ENCODE measurements around the gene BACH2. TPM values are rescaled to one million over a fixed set of nuclear protein-coding genes. Genes with fewer than 3 reads are reported as not detected.

Gene BACH2
- polyA plus RNA-seq, 2 donors, result 0.24 to 0.26 TPM

- no peaks in the 10 kb centered on the region for H3K36me3 ChIP-seq (ENCODE audit: control insufficient read depth in 2 of 2, insufficient read depth in 2 of 2, low read length in 1 of 2)
- no peaks in the 10 kb centered on the region for H3K27me3 ChIP-seq (ENCODE audit: control insufficient read depth in 1 of 2, insufficient read depth in 2 of 2, low read length in 2 of 2)
- no peak overlapping the region for H3K27ac ChIP-seq (ENCODE audit: low read depth in 2 of 2, low read length in 1 of 2)
- no peaks in the 10 kb centered on the region for H3K9me3 ChIP-seq (ENCODE audit: control insufficient read depth in 2 of 2, insufficient read depth in 1 of 2, low read depth in 1 of 2, low read length in 1 of 2)
- WGBS, 2 donors, result 77 to 79% methylated on average over 1 of the region's 1 CpG
- H3K4me3 ChIP-seq (ENCODE audit: low read depth in 1 of 2, low read length in 2 of 2), result no peak overlapping the region
- H3K4me1 ChIP-seq (ENCODE audit: control insufficient read depth in 2 of 2, insufficient read depth in 2 of 2, low read length in 1 of 2), result no peaks in the 10 kb centered on the region
These were observed 191.0 kb downstream of the BACH2 start for GRCh38 chr6:90105506-90106170.

- no peak overlapping the region for H3K4me3 ChIP-seq (ENCODE audit: low read depth in 1 of 2, low read length in 2 of 2)
- no peak overlapping the region for H3K27ac ChIP-seq (ENCODE audit: low read depth in 2 of 2, low read length in 1 of 2)
- H3K4me1 ChIP-seq (ENCODE audit: control insufficient read depth in 2 of 2, insufficient read depth in 2 of 2, low read length in 1 of 2), result no peaks in the 10 kb centered on the region
- no peaks in the 10 kb centered on the region for H3K27me3 ChIP-seq (ENCODE audit: control insufficient read depth in 1 of 2, insufficient read depth in 2 of 2, low read length in 2 of 2)
- 58 to 64% methylated on average over 13 of the region's 13 CpGs for WGBS, 2 donors
- H3K36me3 ChIP-seq (ENCODE audit: control insufficient read depth in 2 of 2, insufficient read depth in 2 of 2, low read length in 1 of 2), result no peaks in the 10 kb centered on the region
- no peaks in the 10 kb centered on the region for H3K9me3 ChIP-seq (ENCODE audit: control insufficient read depth in 2 of 2, insufficient read depth in 1 of 2, low read depth in 1 of 2, low read length in 1 of 2)
These were observed 193.4 kb downstream of the BACH2 start for GRCh38 chr6:90103056-90103800.

GRCh38 chr6:90101403-90101802, 195.2 kb downstream of the BACH2 start:
- no peaks in the 10 kb centered on the region for H3K9me3 ChIP-seq (ENCODE audit: control insufficient read depth in 2 of 2, insufficient read depth in 1 of 2, low read depth in 1 of 2, low read length in 1 of 2)
- no peaks in the 10 kb centered on the region for H3K36me3 ChIP-seq (ENCODE audit: control insufficient read depth in 2 of 2, insufficient read depth in 2 of 2, low read length in 1 of 2)
- H3K4me3 ChIP-seq (ENCODE audit: low read depth in 1 of 2, low read length in 2 of 2), result no peak overlapping the region
- no peak overlapping the region for H3K27ac ChIP-seq (ENCODE audit: low read depth in 2 of 2, low read length in 1 of 2)
- no peaks in the 10 kb centered on the region for H3K4me1 ChIP-seq (ENCODE audit: control insufficient read depth in 2 of 2, insufficient read depth in 2 of 2, low read length in 1 of 2)
- 86 to 88% methylated on average over 1 of the region's 1 CpG for WGBS, 2 donors
- no peaks in the 10 kb centered on the region for H3K27me3 ChIP-seq (ENCODE audit: control insufficient read depth in 1 of 2, insufficient read depth in 2 of 2, low read length in 2 of 2)

- H3K4me3 ChIP-seq (ENCODE audit: low read depth in 1 of 2, low read length in 2 of 2), result no peak overlapping the region
- H3K4me1 ChIP-seq (ENCODE audit: control insufficient read depth in 2 of 2, insufficient read depth in 2 of 2, low read length in 1 of 2), result no peaks in the 10 kb centered on the region
- H3K9me3 ChIP-seq (ENCODE audit: control insufficient read depth in 2 of 2, insufficient read depth in 1 of 2, low read depth in 1 of 2, low read length in 1 of 2), result no peaks in the 10 kb centered on the region
- H3K27ac ChIP-seq (ENCODE audit: low read depth in 2 of 2, low read length in 1 of 2), result no peak overlapping the region
- WGBS, 2 donors, result 63 to 74% methylated on average over 3 of the region's 3 CpGs
- H3K36me3 ChIP-seq (ENCODE audit: control insufficient read depth in 2 of 2, insufficient read depth in 2 of 2, low read length in 1 of 2), result no peaks in the 10 kb centered on the region
- no peaks in the 10 kb centered on the region for H3K27me3 ChIP-seq (ENCODE audit: control insufficient read depth in 1 of 2, insufficient read depth in 2 of 2, low read length in 2 of 2)
These were observed 196.5 kb downstream of the BACH2 start for GRCh38 chr6:90100059-90100665.

- Histone ChIP-seq H3K27ac (ENCODE audit: low read depth in 2 of 2, low read length in 1 of 2) (peak overlapping the region; percentile 78 to 82), H3K27me3 (ENCODE audit: control insufficient read depth in 1 of 2, insufficient read depth in 2 of 2, low read length in 2 of 2) (no peaks in the 10 kb centered on the region), H3K36me3 (ENCODE audit: control insufficient read depth in 2 of 2, insufficient read depth in 2 of 2, low read length in 1 of 2) (no peaks in the 10 kb centered on the region), H3K4me3 (ENCODE audit: low read depth in 1 of 2, low read length in 2 of 2) (no peak overlapping the region), H3K9me3 (ENCODE audit: control insufficient read depth in 2 of 2, insufficient read depth in 1 of 2, low read depth in 1 of 2, low read length in 1 of 2) (no peaks in the 10 kb centered on the region), H3K4me1 (ENCODE audit: control insufficient read depth in 2 of 2, insufficient read depth in 2 of 2, low read length in 1 of 2) (no peaks in the 10 kb centered on the region)
- 38 to 50% methylated on average over 6 of the region's 6 CpGs for WGBS, 2 donors
These were observed 198.0 kb downstream of the BACH2 start for GRCh38 chr6:90098627-90099026.

- H3K36me3 ChIP-seq (ENCODE audit: control insufficient read depth in 2 of 2, insufficient read depth in 2 of 2, low read length in 1 of 2), result no peaks in the 10 kb centered on the region
- H3K27ac ChIP-seq (ENCODE audit: low read depth in 2 of 2, low read length in 1 of 2), result peak overlapping the region in 1 of 2 donors; percentile 78
- no peak overlapping the region for H3K4me3 ChIP-seq (ENCODE audit: low read depth in 1 of 2, low read length in 2 of 2)
- H3K4me1 ChIP-seq (ENCODE audit: control insufficient read depth in 2 of 2, insufficient read depth in 2 of 2, low read length in 1 of 2), result no peaks in the 10 kb centered on the region
- no peaks in the 10 kb centered on the region for H3K27me3 ChIP-seq (ENCODE audit: control insufficient read depth in 1 of 2, insufficient read depth in 2 of 2, low read length in 2 of 2)
- no peaks in the 10 kb centered on the region for H3K9me3 ChIP-seq (ENCODE audit: control insufficient read depth in 2 of 2, insufficient read depth in 1 of 2, low read depth in 1 of 2, low read length in 1 of 2)
- 24 to 33% methylated on average over 4 of the region's 4 CpGs for WGBS, 2 donors
These were observed 198.6 kb downstream of the BACH2 start for GRCh38 chr6:90098001-90098531.

- H3K36me3 ChIP-seq (ENCODE audit: control insufficient read depth in 2 of 2, insufficient read depth in 2 of 2, low read length in 1 of 2), result no peaks in the 10 kb centered on the region
- no peak overlapping the region for H3K4me3 ChIP-seq (ENCODE audit: low read depth in 1 of 2, low read length in 2 of 2)
- no peak overlapping the region for H3K27ac ChIP-seq (ENCODE audit: low read depth in 2 of 2, low read length in 1 of 2)
- no peaks in the 10 kb centered on the region for H3K9me3 ChIP-seq (ENCODE audit: control insufficient read depth in 2 of 2, insufficient read depth in 1 of 2, low read depth in 1 of 2, low read length in 1 of 2)
- H3K27me3 ChIP-seq (ENCODE audit: control insufficient read depth in 1 of 2, insufficient read depth in 2 of 2, low read length in 2 of 2), result no peaks in the 10 kb centered on the region
- H3K4me1 ChIP-seq (ENCODE audit: control insufficient read depth in 2 of 2, insufficient read depth in 2 of 2, low read length in 1 of 2), result no peaks in the 10 kb centered on the region
- 52 to 64% methylated on average over 7 of the region's 7 CpGs for WGBS, 2 donors
These were observed 199.3 kb downstream of the BACH2 start for GRCh38 chr6:90097356-90097755.

- Histone ChIP-seq H3K36me3 (ENCODE audit: control insufficient read depth in 2 of 2, insufficient read depth in 2 of 2, low read length in 1 of 2) (no peaks in the 10 kb centered on the region), H3K27me3 (ENCODE audit: control insufficient read depth in 1 of 2, insufficient read depth in 2 of 2, low read length in 2 of 2) (no peaks in the 10 kb centered on the region), H3K4me1 (ENCODE audit: control insufficient read depth in 2 of 2, insufficient read depth in 2 of 2, low read length in 1 of 2) (no peaks in the 10 kb centered on the region), H3K4me3 (ENCODE audit: low read depth in 1 of 2, low read length in 2 of 2) (no peak overlapping the region), H3K9me3 (ENCODE audit: control insufficient read depth in 2 of 2, insufficient read depth in 1 of 2, low read depth in 1 of 2, low read length in 1 of 2) (no peaks in the 10 kb centered on the region), H3K27ac (ENCODE audit: low read depth in 2 of 2, low read length in 1 of 2) (no peak overlapping the region)
- 79 to 95% methylated on average over 4 of the region's 4 CpGs for WGBS, 2 donors
These were observed 199.8 kb downstream of the BACH2 start for GRCh38 chr6:90096818-90097217.

- H3K4me3 ChIP-seq (ENCODE audit: low read depth in 1 of 2, low read length in 2 of 2), result no peak overlapping the region
- no peaks in the 10 kb centered on the region for H3K36me3 ChIP-seq (ENCODE audit: control insufficient read depth in 2 of 2, insufficient read depth in 2 of 2, low read length in 1 of 2)
These were observed 200.9 kb downstream of the BACH2 start for GRCh38 chr6:90095788-90096187.

More at GRCh38 chr6:90095788-90096187, 200.9 kb downstream of the BACH2 start:
- Histone ChIP-seq H3K4me1 (ENCODE audit: control insufficient read depth in 2 of 2, insufficient read depth in 2 of 2, low read length in 1 of 2) (no peaks in the 10 kb centered on the region), H3K9me3 (ENCODE audit: control insufficient read depth in 2 of 2, insufficient read depth in 1 of 2, low read depth in 1 of 2, low read length in 1 of 2) (no peaks in the 10 kb centered on the region), H3K27ac (ENCODE audit: low read depth in 2 of 2, low read length in 1 of 2) (no peak overlapping the region), H3K27me3 (ENCODE audit: control insufficient read depth in 1 of 2, insufficient read depth in 2 of 2, low read length in 2 of 2) (no peaks in the 10 kb centered on the region)
- WGBS, 2 donors, result 75 to 91% methylated on average over 3 of the region's 3 CpGs

All from esophagus (tissue), 2 donors.